K562 (cell line): Measurements from ENCODE around the gene KCNQ2. TPM values are rescaled to one million over a fixed set of nuclear protein-coding genes. Genes with fewer than 3 reads are reported as not detected.

ENCODE experiments used
- ATAC-seq: fragments of 200-7000 bp; cut with Tn5 transposase; 3 replicates; pipeline ENCODE4 v1.9.1; 2020; ENCODE audit warnings: moderate library complexity
- BruUV-seq: library from RNA; stranded (reverse); fragments of 400-500 nt; replicated peaks from 2 replicates; lab custom pipeline; 2021; lab: Mats Ljungman, UMichigan
- CTCF ChIA-PET: fragments of 300-600 bp; formaldehyde crosslinking; extraction: SDS; loops from one replicate; lab custom pipeline; 2021; ENCODE audit warnings: low intra/inter-chr PET ratio; lab: Yijun Ruan, JAX
- POLR2A ChIA-PET: fragments of 300-600, 350-650 bp; sonication (Branson Sonifier 250); formaldehyde crosslinking; extraction: SDS; loops from one replicate; lab custom pipeline; 2021; ENCODE audit warnings: antibody characterized with exemption, inconsistent platforms; lab: Yijun Ruan, JAX
- DNase-seq, 4 experiments: peaks; one replicate each; pipeline versions ENCODE4 v3.0.0 to v3.0.0-alpha.2; 2011 to 2018; ENCODE audit warnings: low spot score in 3 of 4, mixed read lengths in 3 of 4; ENCODE audit errors: extremely low read depth in 1 of 4
- FAIRE-seq: peaks from 2 replicates; lab custom pipeline; 2011; peaks lifted over from hg19 to GRCh38; lab: Jason Lieb, UNC
- H2AFZ ChIP-seq: 2 replicates; pipeline ENCODE4 v1.6.0; 2011; ENCODE audit warnings: low read depth, low read length, control low read depth, inconsistent platforms
- H3K27ac ChIP-seq: fragments of 200-600 bp; 3 replicates; pipeline ENCODE4 v1.8.0; 2011; ENCODE audit warnings: low read depth, mild to moderate bottlenecking, control low read depth, inconsistent platforms, low read length, moderate library complexity, mixed read lengths; ENCODE audit errors: extremely low read depth
- H3K27me3 ChIP-seq, 2 experiments: fragments of 300-600 bp in 1 of 2; 2 replicates in 1 of 2; 3 replicates in 1 of 2; pipeline versions ENCODE4 v1.6.0 to v1.8.0; 2011; ENCODE audit warnings: inconsistent platforms in 2 of 2, low read length in 2 of 2, mild to moderate bottlenecking in 1 of 2, mixed read lengths in 1 of 2, moderate library complexity in 1 of 2; ENCODE audit not compliant: control insufficient read depth in 2 of 2, insufficient read depth in 2 of 2
- H3K36me3 ChIP-seq: fragments of 300-600 bp; 3 replicates; pipeline ENCODE4 v1.8.0; 2011; ENCODE audit warnings: mild to moderate bottlenecking, low read length, inconsistent platforms; ENCODE audit not compliant: control insufficient read depth, insufficient read depth
- H3K4me1 ChIP-seq, 2 experiments: fragments of 200-600 bp in 1 of 2; replicated peaks in 1 of 2; 2 replicates in 1 of 2; 3 replicates in 1 of 2; pipeline versions ENCODE4 v1.5.1 to v1.8.0; 2011; ENCODE audit warnings: inconsistent platforms in 2 of 2, low read length in 2 of 2, mild to moderate bottlenecking in 1 of 2, mixed read lengths in 1 of 2, moderate library complexity in 1 of 2; ENCODE audit not compliant: control insufficient read depth in 2 of 2, insufficient read depth in 2 of 2
- H3K4me2 ChIP-seq: 2 replicates; pipeline ENCODE4 v1.6.1; 2011; ENCODE audit warnings: low read length, control low read depth, inconsistent platforms, mixed read lengths; ENCODE audit not compliant: insufficient read depth
- H3K4me3 ChIP-seq: fragments of 200-600 bp; sonication (generic), shearing (Covaris generic); 2 replicates; pipeline ENCODE4 v1.5.1; 2016; ENCODE audit warnings: control low read depth, inconsistent platforms
- H3K79me2 ChIP-seq: fragments of 200-600 bp; 3 replicates; pipeline ENCODE4 v1.8.0; 2011; ENCODE audit warnings: low read length, inconsistent platforms; ENCODE audit not compliant: control insufficient read depth, insufficient read depth
- H3K9ac ChIP-seq, 2 experiments: 2 replicates each; pipeline versions ENCODE4 v1.6.0 to v1.6.1; 2011; ENCODE audit warnings: low read depth in 2 of 2, low read length in 2 of 2, control low read depth in 1 of 2, inconsistent platforms in 1 of 2, mild to moderate bottlenecking in 1 of 2, mixed read lengths in 1 of 2; ENCODE audit not compliant: insufficient read depth in 1 of 2
- H3K9me1 ChIP-seq: one replicate; pipeline ENCODE4 v1.6.0; 2011; ENCODE audit warnings: inconsistent platforms, mild to moderate bottlenecking, low read length, moderate library complexity; ENCODE audit not compliant: control insufficient read depth, insufficient read depth
- H3K9me3 ChIP-seq: replicated peaks from 2 replicates; pipeline ENCODE4 v1.5.1; 2011; ENCODE audit warnings: low read depth, low read length, inconsistent platforms; ENCODE audit not compliant: control insufficient read depth, insufficient read depth
- H4K20me1 ChIP-seq: replicated peaks from 2 replicates; pipeline ENCODE4 v1.6.1; 2011; ENCODE audit warnings: low read length, inconsistent platforms, mixed read lengths; ENCODE audit not compliant: control insufficient read depth, insufficient read depth
- COPS2 ChIP-seq: fragments of 450-650 bp; conservative IDR thresholded peaks from 2 replicates; pipeline ENCODE4 v1.6.1; 2016; ENCODE audit warnings: mild to moderate bottlenecking, moderate library complexity
- DIDO1 ChIP-seq: fragments of 450-650 bp; IDR thresholded peaks from 2 replicates; pipeline ENCODE4 v1.6.1; 2016; ENCODE audit warnings: low read depth, missing biosample characterization, missing genetic modification characterization
- HCFC1 ChIP-seq: IDR thresholded peaks from 2 replicates; pipeline ENCODE4 v1.6.1; 2012; ENCODE audit warnings: low read depth, low read length, improper control_type of control experiment
- LCOR ChIP-seq: sonication (generic); formaldehyde crosslinking; IDR thresholded peaks from 2 replicates; pipeline ENCODE4 v1.8.0; 2022; ENCODE audit warnings: mild to moderate bottlenecking, missing genetic modification reagents
- NCOA4 ChIP-seq: fragments of 450-650 bp; IDR thresholded peaks from 2 replicates; pipeline ENCODE4 v1.6.1; 2018; ENCODE audit warnings: mild to moderate bottlenecking; ENCODE audit not compliant: partially characterized antibody
- NFE2 ChIP-seq: IDR thresholded peaks from 2 replicates; pipeline ENCODE4 v1.6.1; 2014; ENCODE audit warnings: antibody characterized with exemption, low read depth
- STAG1 ChIP-seq: sonication (generic); formaldehyde crosslinking; IDR thresholded peaks from 2 replicates; pipeline ENCODE4 v1.5.0; 2020; ENCODE audit warnings: missing genetic modification reagents, borderline replicate concordance
- USF2 ChIP-seq: sonication (generic); formaldehyde crosslinking; IDR thresholded peaks from 2 replicates; pipeline ENCODE4 v1.5.0; 2020; ENCODE audit warnings: missing genetic modification reagents
- ZNF830 ChIP-seq: fragments of 250-450 bp; sonication (Bioruptor Pico); IDR thresholded peaks from 2 replicates; pipeline ENCODE4 v1.5.0; 2021; ENCODE audit warnings: mild to moderate bottlenecking
- WGBS: fragments of 100-300 bp; shearing (Covaris generic); methylation state at CpG from one replicate; pipeline ENCODE4 v1.1.6; 2016; ENCODE audit warnings: low coverage, mixed read lengths; ENCODE audit not compliant: insufficient coverage; ENCODE audit errors: missing lambda C conversion rate; 5-methylcytosine and 5-hydroxymethylcytosine counted together
- in situ Hi-C: fragments of 300-500 bp; cut with MboI; formaldehyde crosslinking; loops from 4 replicates; pipeline ENCODE4 v1.15.0; 2018; ENCODE audit warnings: inconsistent platforms, mixed read lengths
- intact Hi-C: fragments of 100-400 bp; cut with micrococcal nuclease; formaldehyde crosslinking; loops from 2 replicates; pipeline ENCODE4 v1.14.2; 2022
- polyA plus RNA-seq, 8 experiments: library from polyadenylated mRNA; depleted of rRNA in 4 of 8; stranded (reverse) in 5 of 8; unstranded in 3 of 8; fragments of >200 nt; fragmentation: Nextera tagmentation in 2 of 8; fragmentation: Illumina TruSeq in 1 of 8; extraction: Ambion mirVana in 2 of 8; extraction: Trizol in 1 of 8; gene quantifications; 2 replicates each; pipeline versions ENCODE4 v1.2.1 to v1.2.3, GENCODE V29; 2011 to 2014; ENCODE audit warnings: inconsistent platforms in 1 of 8, missing spikeins in 1 of 8
- total RNA-seq, 7 experiments: library from RNA; depleted of rRNA in 6 of 7; stranded (reverse); fragments of >200 nt in 6 of 7; fragmentation: Illumina TruSeq in 2 of 7; extraction: Trizol in 2 of 7; gene quantifications; 2 replicates each; pipeline versions ENCODE4 v1.2.1 to v1.2.3, GENCODE V29; 2011 to 2021; ENCODE audit warnings: low replicate concordance in 1 of 7
- TF ChIP-seq, protein P1 (sequence below): sonication (generic); formaldehyde crosslinking; IDR thresholded peaks from 2 replicates; pipeline ENCODE4 v1.8.1; 2023; ENCODE audit warnings: mild to moderate bottlenecking, missing genetic modification reagents

KCNQ2 gene
- total and polyA plus RNA-seq, 9 of the 15 experiments (the other 6 are each of a cell fraction or from before 2014, with no cell fraction given), result 0.13 to 0.16 TPM; not detected in 7

- TF ChIP-seq, protein P1, sequence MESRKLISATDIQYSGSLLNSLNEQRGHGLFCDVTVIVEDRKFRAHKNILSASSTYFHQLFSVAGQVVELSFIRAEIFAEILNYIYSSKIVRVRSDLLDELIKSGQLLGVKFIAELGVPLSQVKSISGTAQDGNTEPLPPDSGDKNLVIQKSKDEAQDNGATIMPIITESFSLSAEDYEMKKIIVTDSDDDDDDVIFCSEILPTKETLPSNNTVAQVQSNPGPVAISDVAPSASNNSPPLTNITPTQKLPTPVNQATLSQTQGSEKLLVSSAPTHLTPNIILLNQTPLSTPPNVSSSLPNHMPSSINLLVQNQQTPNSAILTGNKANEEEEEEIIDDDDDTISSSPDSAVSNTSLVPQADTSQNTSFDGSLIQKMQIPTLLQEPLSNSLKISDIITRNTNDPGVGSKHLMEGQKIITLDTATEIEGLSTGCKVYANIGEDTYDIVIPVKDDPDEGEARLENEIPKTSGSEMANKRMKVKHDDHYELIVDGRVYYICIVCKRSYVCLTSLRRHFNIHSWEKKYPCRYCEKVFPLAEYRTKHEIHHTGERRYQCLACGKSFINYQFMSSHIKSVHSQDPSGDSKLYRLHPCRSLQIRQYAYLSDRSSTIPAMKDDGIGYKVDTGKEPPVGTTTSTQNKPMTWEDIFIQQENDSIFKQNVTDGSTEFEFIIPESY (CRISPR knock-in tag), result no peak
- TF ChIP-seq STAG1 (CRISPR knock-in tag) (no peak), NCOA4 (no peak)
Measured at GRCh38 chr20:63424613-63425012, 47.8 kb downstream of the KCNQ2 start (continued).

GRCh38 chr20:63423751-63424150 is 48.7 kb downstream of the KCNQ2 start:
- Histone ChIP-seq H3K36me3 (no peaks in the 10 kb centered on the region), H3K9me3 (no peaks in the 10 kb centered on the region), H3K79me2 (no peaks in the 10 kb centered on the region), H3K27me3 (peaks cover 67 to 97% of the 10 kb centered on the region in 2 experiments; a peak in 4 of 5 replicates), H3K27ac (no peak overlapping the region), H3K9me1 (no peaks in the 10 kb centered on the region), H4K20me1 (peaks cover 5% of the 10 kb centered on the region; the same call in 1 of the 2 replicates), H2AFZ (no peak overlapping the region), H3K9ac (no peak overlapping the region), H3K4me2 (no peak overlapping the region), H3K4me3 (no peak overlapping the region), H3K4me1 (peaks cover 0 to 24% of the 10 kb centered on the region in 2 experiments; a peak in 2 of 5 replicates)
- FAIRE-seq (no peak), DNase-seq (no peak), ATAC-seq (no peak)
- no TSS peak for BruUV-seq
- in situ Hi-C loops, result no loop called here
- intact Hi-C loops, result no loop called here
- TF ChIP-seq USF2 (no peak), HCFC1 (no peak), COPS2 (no peak), NFE2 (no peak), ZNF830 (CRISPR knock-in tag) (no peak), DIDO1 (no peak), LCOR (CRISPR knock-in tag) (no peak)
- WGBS, result 1% methylated on average over 17 of the region's 21 CpGs
- ChIA-PET POLR2A (interaction anchor here (0.7 kb wide), 1 partner anchor 10 kb away, joined by 3 read pairs; no protein-coding TSS in a partner anchor), CTCF (no interaction called here)
